IPS-11a (cell line): Measurements from ENCODE around the gene DDX41.
"Not testable (repeated sequence)": the region's sequence is repeated elsewhere in the genome, so short reads cannot be mapped to it uniquely, and the experiment has no call there.

Experiments used
- H3K4me3 ChIP-seq: one replicate; pipeline ENCODE4 v1.5.1; 2013; ENCODE audit warnings: low read depth, low read length, control low read depth

Gene DDX41

GRCh38 chr5:177516601-177517568 lies at the start of gene DDX41:
DDX41 (minus strand) TSS chr5:177516961; CDS start chr5:177516945, 16 bp downstream.
- peak within 1 kb of the TSS; percentile 100 for H3K4me3 ChIP-seq

- H3K4me3 ChIP-seq: no peak overlapping the region
Measured at GRCh38 chr5:177565046-177565445, 48.3 kb upstream of the DDX41 start.

GRCh38 chr5:177559446-177559941 lies 42.7 kb upstream of the DDX41 start:
- not testable (repeated sequence) for H3K4me3 ChIP-seq

GRCh38 chr5:177557796-177558195 lies 41.0 kb upstream of the DDX41 start:
- H3K4me3 ChIP-seq: no peak overlapping the region

GRCh38 chr5:177557041-177557647 lies 40.4 kb upstream of the DDX41 start:
- H3K4me3 ChIP-seq: no peak overlapping the region

GRCh38 chr5:177555665-177556064 lies 38.9 kb upstream of the DDX41 start:
- H3K4me3 ChIP-seq: no peak overlapping the region

- no peak overlapping the region for H3K4me3 ChIP-seq
Measured at GRCh38 chr5:177555228-177555627, 38.5 kb upstream of the DDX41 start.

- peak within 1 kb of the TSS; percentile 82 for H3K4me3 ChIP-seq
Measured at GRCh38 chr5:177554474-177555111, 37.8 kb upstream of the DDX41 start, which contains the start of gene FAM193B. FAM193B (minus strand) TSS chr5:177554563; CDS start chr5:177554458, 105 bp downstream.

GRCh38 chr5:177553671-177554429 lies 37.1 kb upstream of the DDX41 start:
- H3K4me3 ChIP-seq: peak overlapping the region; percentile 82

- H3K4me3 ChIP-seq: peak overlapping the region; percentile 82
Measured at GRCh38 chr5:177552839-177553455, 36.2 kb upstream of the DDX41 start.

GRCh38 chr5:177550122-177550521 lies 33.4 kb upstream of the DDX41 start:
- no peak overlapping the region for H3K4me3 ChIP-seq

GRCh38 chr5:177548495-177548894 lies 31.7 kb upstream of the DDX41 start:
- H3K4me3 ChIP-seq: no peak overlapping the region

- no peak overlapping the region for H3K4me3 ChIP-seq
Measured at GRCh38 chr5:177547736-177548135, 31.0 kb upstream of the DDX41 start.

- no peak overlapping the region for H3K4me3 ChIP-seq
Measured at GRCh38 chr5:177546258-177546741, 29.5 kb upstream of the DDX41 start.

- no peak overlapping the region for H3K4me3 ChIP-seq
Measured at GRCh38 chr5:177545487-177546257, 28.9 kb upstream of the DDX41 start.

- no peak overlapping the region for H3K4me3 ChIP-seq
Measured at GRCh38 chr5:177542816-177543465, 26.2 kb upstream of the DDX41 start.

- no peak overlapping the region for H3K4me3 ChIP-seq
Measured at GRCh38 chr5:177540438-177540837, 23.7 kb upstream of the DDX41 start.

GRCh38 chr5:177539411-177539810 lies 22.6 kb upstream of the DDX41 start:
- no peak overlapping the region for H3K4me3 ChIP-seq

- H3K4me3 ChIP-seq: no peak overlapping the region
Measured at GRCh38 chr5:177538876-177539275, 22.1 kb upstream of the DDX41 start.
